Measurements from ENCODE around the gene ODAM.
"Not testable (repeated sequence)": the region's sequence is repeated elsewhere in the genome, so short reads cannot be mapped to it uniquely, and the experiment has no call there.

DNA sequence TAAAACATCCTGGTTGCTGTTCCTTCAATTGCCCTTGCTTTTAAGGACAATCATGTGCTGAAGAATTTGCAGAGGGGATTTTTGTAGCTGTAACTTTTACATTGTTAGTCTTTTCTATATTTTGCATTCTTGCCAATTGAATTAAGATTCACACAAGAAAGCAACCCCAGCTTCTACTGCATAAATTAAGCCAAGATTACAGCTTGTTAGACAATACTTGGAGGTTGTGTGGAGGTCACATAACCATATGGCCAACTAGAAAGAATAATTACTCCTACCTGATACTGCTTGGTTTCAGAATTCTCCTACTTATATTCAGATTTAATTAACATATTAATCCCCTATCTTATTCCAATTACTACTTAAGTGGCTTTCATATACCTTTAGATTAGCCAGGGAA, 26.3 kb downstream of the ODAM start:
- TF ChIP-seq, protein P1, sequence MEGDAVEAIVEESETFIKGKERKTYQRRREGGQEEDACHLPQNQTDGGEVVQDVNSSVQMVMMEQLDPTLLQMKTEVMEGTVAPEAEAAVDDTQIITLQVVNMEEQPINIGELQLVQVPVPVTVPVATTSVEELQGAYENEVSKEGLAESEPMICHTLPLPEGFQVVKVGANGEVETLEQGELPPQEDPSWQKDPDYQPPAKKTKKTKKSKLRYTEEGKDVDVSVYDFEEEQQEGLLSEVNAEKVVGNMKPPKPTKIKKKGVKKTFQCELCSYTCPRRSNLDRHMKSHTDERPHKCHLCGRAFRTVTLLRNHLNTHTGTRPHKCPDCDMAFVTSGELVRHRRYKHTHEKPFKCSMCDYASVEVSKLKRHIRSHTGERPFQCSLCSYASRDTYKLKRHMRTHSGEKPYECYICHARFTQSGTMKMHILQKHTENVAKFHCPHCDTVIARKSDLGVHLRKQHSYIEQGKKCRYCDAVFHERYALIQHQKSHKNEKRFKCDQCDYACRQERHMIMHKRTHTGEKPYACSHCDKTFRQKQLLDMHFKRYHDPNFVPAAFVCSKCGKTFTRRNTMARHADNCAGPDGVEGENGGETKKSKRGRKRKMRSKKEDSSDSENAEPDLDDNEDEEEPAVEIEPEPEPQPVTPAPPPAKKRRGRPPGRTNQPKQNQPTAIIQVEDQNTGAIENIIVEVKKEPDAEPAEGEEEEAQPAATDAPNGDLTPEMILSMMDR (IDR thresholded peaks at IDR 0.05; ENCODE audit: low read depth, low read length, poor library complexity, severe bottlenecking): not testable (repeated sequence)
- TF ChIP-seq EZH2phosphoT487 (IDR thresholded peaks at IDR 0.05; ENCODE audit: borderline replicate concordance, low read length): not testable (repeated sequence)
